ENCODE measurements around the gene MCAT. TPM values are rescaled to one million over a fixed set of nuclear protein-coding genes. Genes with fewer than 3 reads are reported as not detected.

MCAT gene
- total and polyA plus RNA-seq, 10 donors = 7.6 to 25.3 (median 11.4) TPM

DNA sequence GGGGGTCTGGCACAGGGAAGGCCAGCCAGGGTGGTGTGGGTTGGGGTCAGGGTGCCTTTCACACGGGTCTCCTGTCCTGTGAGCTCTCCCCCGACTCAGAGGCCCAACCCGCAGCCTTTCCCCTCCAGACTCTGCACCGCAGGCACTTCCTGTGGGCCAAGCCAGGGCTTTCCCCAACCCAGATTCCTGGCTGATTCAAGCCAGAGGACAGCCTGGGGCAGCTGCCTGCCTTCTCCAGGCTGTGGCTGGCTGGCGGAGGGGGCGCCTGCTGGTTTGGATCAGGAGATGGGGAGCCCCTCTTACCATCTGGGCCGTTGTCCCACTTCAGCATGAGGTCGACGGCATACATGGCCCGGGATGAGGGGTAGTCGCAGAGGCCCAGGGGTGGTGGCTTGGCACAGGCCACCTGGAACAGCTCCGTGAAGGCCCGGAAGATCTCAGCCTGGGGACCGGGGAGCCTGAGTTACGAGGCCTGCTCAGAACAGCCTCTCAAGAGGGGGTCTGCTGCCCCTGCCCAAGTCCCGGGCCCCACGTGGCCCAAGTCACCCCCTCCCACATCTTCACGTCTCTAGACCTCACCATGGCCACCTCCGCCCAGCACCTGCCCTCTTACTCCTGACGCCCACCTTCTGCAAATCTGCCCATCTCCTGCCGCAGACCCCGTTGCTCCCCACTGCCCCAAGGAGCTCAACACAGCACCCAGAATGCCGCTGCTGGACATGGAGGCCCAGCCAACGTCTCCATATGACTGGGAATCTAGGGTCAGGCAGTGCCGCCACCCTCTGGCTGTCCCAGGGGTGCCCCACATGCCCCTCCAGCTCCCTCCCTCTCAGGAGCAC is 25.5 kb upstream of the MCAT start:
- intact Hi-C loops (cut with DNase I; ENCODE audit: low total_unique reads) = no loop called here
- peaks cover 0 to 82% (median 52%) of the 10 kb centered on the region in 6 donors for H3K36me3 ChIP-seq

GRCh38 chr22:43167001-43167589 is 23.9 kb upstream of the MCAT start:
- intact Hi-C loops (cut with DNase I; ENCODE audit: low total_unique reads) = no loop called here
- DNase-seq = no peak
- peaks cover 0 to 46% (median 14%) of the 10 kb centered on the region in 6 donors for H3K4me1 ChIP-seq
- H3K4me3 ChIP-seq = no peak overlapping the region
- 87 to 93% (median 90%) methylated on average over 11 to 19 of the region's 19 CpGs for WGBS, 5 donors
- no peak for TF ChIP-seq CTCF (IDR thresholded peaks at IDR 0.05 in 8 of 11, conservative IDR thresholded peaks at IDR 0.05 in 3 of 11)
- no peak for TF ChIP-seq POLR2AphosphoS5 (IDR thresholded peaks at IDR 0.05)
- TF ChIP-seq POLR2A (IDR thresholded peaks at IDR 0.05) = no peak
- no peaks in the 10 kb centered on the region for H3K9me3 ChIP-seq
- no peaks in the 10 kb centered on the region for H3K27me3 ChIP-seq (replicated peaks in 1 of 7)
- no peak overlapping the region for H3K27ac ChIP-seq
- H3K36me3 ChIP-seq = peaks cover 0 to 82% (median 45%) of the 10 kb centered on the region in 6 donors

More for the DNA sequence above, 25.5 kb upstream of the MCAT start:
- TF ChIP-seq POLR2AphosphoS5 (IDR thresholded peaks at IDR 0.05) (no peak), CTCF (IDR thresholded peaks at IDR 0.05 in 8 of 11, conservative IDR thresholded peaks at IDR 0.05 in 3 of 11) (no peak), POLR2A (IDR thresholded peaks at IDR 0.05) (no peak)
- Histone ChIP-seq H3K27ac (peak overlapping the region in 1 of 8 donors; percentile 11), H3K4me3 (no peak overlapping the region), H3K9me3 (no peaks in the 10 kb centered on the region), H3K27me3 (replicated peaks in 1 of 7) (no peaks in the 10 kb centered on the region), H3K4me1 (peaks cover 0 to 30% (median 11%) of the 10 kb centered on the region in 6 donors)
- no peak for DNase-seq
- 75 to 89% (median 83%) methylated on average over 21 to 25 of the region's 25 CpGs for WGBS, 5 donors

- Histone ChIP-seq H3K4me1 (peaks cover 0 to 46% (median 13%) of the 10 kb centered on the region in 6 donors), H3K9me3 (no peaks in the 10 kb centered on the region), H3K4me3 (no peak overlapping the region), H3K36me3 (peaks cover 0 to 82% (median 37%) of the 10 kb centered on the region in 6 donors), H3K27me3 (replicated peaks in 1 of 7) (no peaks in the 10 kb centered on the region), H3K27ac (no peak overlapping the region)
- DNase-seq = no peak
- 87 to 95% (median 91%) methylated on average over 23 of the region's 23 CpGs for WGBS, 5 donors
- intact Hi-C loops (cut with DNase I; ENCODE audit: low total_unique reads) = no loop called here
- TF ChIP-seq POLR2AphosphoS5 (IDR thresholded peaks at IDR 0.05) (no peak), POLR2A (IDR thresholded peaks at IDR 0.05) (no peak), CTCF (IDR thresholded peaks at IDR 0.05 in 8 of 11, conservative IDR thresholded peaks at IDR 0.05 in 3 of 11) (no peak)
Observed at GRCh38 chr22:43166132-43166930, 23.1 kb upstream of the MCAT start.
